Lower lobe of right lung (tissue), 2 donors: Measurements from ENCODE around the gene DOCK3. TPM values are rescaled to one million over a fixed set of nuclear protein-coding genes. Genes with fewer than 3 reads are reported as not detected.
A peak's percentile ranks its signal among the peaks of the same experiment; 100 is the strongest.
"Not testable (repeated sequence)": the region's sequence is repeated elsewhere in the genome, so short reads cannot be mapped to it uniquely, and the experiment has no call there.

Source experiments
- ATAC-seq, 2 donors: fragments of 200-7000 bp; cut with Tn5 transposase; one replicate each; pipeline ENCODE4 v1.9.1; 2020 to 2022; ENCODE audit warnings: mild to moderate bottlenecking in 2 of 2, moderate library complexity in 2 of 2
- DNase-seq: peaks from one replicate; pipeline ENCODE4 v3.0.0-alpha.2; 2020
- H3K27ac ChIP-seq: fragments of 200-600 bp; one replicate; pipeline ENCODE4 v1.8.0; 2022
- H3K27me3 ChIP-seq: fragments of 200-600 bp; one replicate; pipeline ENCODE4 v1.8.0; 2022; ENCODE audit warnings: low read depth
- H3K36me3 ChIP-seq: fragments of 200-600 bp; one replicate; pipeline ENCODE4 v1.8.0; 2022; ENCODE audit warnings: mild to moderate bottlenecking
- H3K4me1 ChIP-seq: fragments of 200-600 bp; one replicate; pipeline ENCODE4 v1.8.0; 2022
- H3K4me3 ChIP-seq: fragments of 200-600 bp; one replicate; pipeline ENCODE4 v1.8.0; 2022; ENCODE audit warnings: mild to moderate bottlenecking
- H3K9me3 ChIP-seq: fragments of 200-600 bp; one replicate; pipeline ENCODE4 v1.8.0; 2022
- intact Hi-C: fragments of 100-400 bp; cut with DNase I; formaldehyde crosslinking; loops from one replicate; pipeline ENCODE4 v1.11.0; 2022
- total RNA-seq: library from RNA; stranded (reverse); fragmentation: NEBNext Ultra II Directional; extraction: Animal tissue kit (Norgen Biotek cat#: 25700); gene quantifications from one replicate; pipeline ENCODE4 v1.2.1, GENCODE V29; 2021
- TF ChIP-seq, protein P1 (sequence below): fragments of 200-600 bp; IDR thresholded peaks from one replicate; pipeline ENCODE4 v1.8.0; 2022; ENCODE audit warnings: antibody characterized with exemption, mild to moderate bottlenecking
- donor health status: DM: no; HTN: yes; CAD: no; lungs with severe emphysema.

The DOCK3 gene
- total RNA-seq, 1 donor from 2014 or later: 1.5 TPM

DNA sequence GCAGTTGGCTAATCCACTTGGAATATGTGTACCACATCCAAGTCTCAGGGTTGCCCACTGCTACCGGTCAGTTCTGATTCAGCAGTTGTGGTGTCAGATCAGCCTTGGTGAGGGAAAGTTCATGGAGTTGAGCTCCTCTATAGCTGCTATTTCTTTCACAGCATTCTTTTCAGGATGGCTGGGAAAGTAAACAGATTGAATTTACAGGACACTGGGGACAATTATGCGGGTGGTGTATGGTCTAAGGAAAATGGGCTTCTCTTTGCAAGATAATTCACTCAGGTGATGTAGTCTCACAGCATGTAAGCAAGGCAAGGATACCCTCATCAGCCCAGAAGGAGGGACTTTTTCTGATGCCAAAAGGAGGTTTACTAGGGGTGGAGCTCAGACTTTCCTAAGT lies 249.9 kb downstream of the DOCK3 start:
- TF ChIP-seq, protein P1, sequence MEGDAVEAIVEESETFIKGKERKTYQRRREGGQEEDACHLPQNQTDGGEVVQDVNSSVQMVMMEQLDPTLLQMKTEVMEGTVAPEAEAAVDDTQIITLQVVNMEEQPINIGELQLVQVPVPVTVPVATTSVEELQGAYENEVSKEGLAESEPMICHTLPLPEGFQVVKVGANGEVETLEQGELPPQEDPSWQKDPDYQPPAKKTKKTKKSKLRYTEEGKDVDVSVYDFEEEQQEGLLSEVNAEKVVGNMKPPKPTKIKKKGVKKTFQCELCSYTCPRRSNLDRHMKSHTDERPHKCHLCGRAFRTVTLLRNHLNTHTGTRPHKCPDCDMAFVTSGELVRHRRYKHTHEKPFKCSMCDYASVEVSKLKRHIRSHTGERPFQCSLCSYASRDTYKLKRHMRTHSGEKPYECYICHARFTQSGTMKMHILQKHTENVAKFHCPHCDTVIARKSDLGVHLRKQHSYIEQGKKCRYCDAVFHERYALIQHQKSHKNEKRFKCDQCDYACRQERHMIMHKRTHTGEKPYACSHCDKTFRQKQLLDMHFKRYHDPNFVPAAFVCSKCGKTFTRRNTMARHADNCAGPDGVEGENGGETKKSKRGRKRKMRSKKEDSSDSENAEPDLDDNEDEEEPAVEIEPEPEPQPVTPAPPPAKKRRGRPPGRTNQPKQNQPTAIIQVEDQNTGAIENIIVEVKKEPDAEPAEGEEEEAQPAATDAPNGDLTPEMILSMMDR: no peak
- intact Hi-C loops: no loop called here
- no peaks in the 10 kb centered on the region for H3K9me3 ChIP-seq
- no peaks in the 10 kb centered on the region for H3K36me3 ChIP-seq
- no peak for DNase-seq
- no peaks in the 10 kb centered on the region for H3K27me3 ChIP-seq
- no peak for ATAC-seq
- H3K4me1 ChIP-seq: no peaks in the 10 kb centered on the region
- H3K27ac ChIP-seq: no peak overlapping the region
- H3K4me3 ChIP-seq: no peak overlapping the region

DNA sequence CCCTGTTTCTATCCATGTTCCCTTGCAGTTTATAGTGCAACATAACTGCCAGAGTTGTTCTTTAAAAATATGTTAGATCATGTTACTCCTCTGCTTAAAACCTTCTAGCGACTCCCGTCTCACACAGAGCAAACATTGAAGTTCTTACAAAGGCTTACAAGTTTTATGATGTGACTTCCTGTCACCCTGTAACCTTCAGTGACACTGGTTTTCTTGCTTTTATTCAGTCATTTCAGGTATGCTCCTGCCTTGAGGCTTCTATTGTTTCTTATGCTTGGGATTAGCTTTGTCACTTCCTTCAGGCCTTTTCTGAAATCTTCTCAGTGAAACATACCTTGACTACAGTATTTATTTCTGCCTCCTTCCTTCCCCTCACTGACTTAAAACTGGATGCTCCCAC lies 252.1 kb downstream of the DOCK3 start:
- H3K9me3 ChIP-seq: no peaks in the 10 kb centered on the region
- H3K4me1 ChIP-seq: no peaks in the 10 kb centered on the region
- no peak for ATAC-seq
- H3K27me3 ChIP-seq: no peaks in the 10 kb centered on the region
- no peak overlapping the region for H3K4me3 ChIP-seq
- intact Hi-C loops: no loop called here
- H3K36me3 ChIP-seq: no peaks in the 10 kb centered on the region
- TF ChIP-seq, protein P1: no peak
- DNase-seq: no peak
- no peak overlapping the region for H3K27ac ChIP-seq

DNA sequence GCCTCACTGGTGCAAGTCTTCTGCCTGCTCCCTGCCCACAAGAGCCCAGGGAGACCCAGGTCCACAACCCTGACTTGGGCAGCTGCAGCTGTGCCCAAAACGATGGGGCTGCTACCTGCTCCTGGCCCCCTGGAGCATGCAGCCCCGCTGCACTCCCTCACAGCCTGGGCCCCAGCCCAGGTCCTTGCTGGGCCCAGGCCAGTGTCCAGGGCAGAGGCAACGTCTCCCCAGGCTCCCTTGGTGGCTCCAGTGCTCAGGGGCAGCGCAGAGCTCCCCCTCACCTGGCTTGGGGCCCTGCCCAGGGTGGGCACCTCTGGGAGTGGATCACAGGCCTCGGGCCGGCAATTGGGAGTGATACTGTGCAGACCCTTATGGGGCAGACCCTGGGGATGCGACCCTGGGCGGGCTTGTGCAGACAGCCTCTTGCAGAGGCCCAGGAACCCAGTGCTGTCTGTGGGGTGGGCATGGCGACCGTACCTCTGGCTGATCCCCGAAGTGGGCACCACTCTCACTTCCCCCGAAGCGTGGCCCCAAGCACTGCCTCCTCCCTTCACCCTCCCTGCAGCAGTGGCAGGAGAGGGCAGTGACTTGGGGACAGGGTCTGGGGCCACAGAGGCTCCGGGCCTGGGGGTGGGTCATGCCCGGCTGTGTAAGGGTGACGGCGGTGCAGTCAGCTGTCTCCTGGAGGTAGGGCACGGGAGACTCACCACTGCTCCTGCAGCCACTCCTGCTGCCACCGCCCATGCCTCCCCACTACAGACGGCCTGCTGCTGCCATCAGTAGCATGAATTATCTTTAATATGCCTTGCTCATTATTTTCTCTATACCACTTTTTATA lies 255.9 kb downstream of the DOCK3 start:
- Histone ChIP-seq H3K36me3 (no peaks in the 10 kb centered on the region), H3K4me3 (no peak overlapping the region), H3K27ac (no peak overlapping the region), H3K9me3 (no peaks in the 10 kb centered on the region), H3K4me1 (no peaks in the 10 kb centered on the region), H3K27me3 (no peaks in the 10 kb centered on the region)
- intact Hi-C loops: no loop called here
- TF ChIP-seq, protein P1: no peak
- ATAC-seq (peak in 1 of 2 donors; percentile 42), DNase-seq (no peak)

- DNase-seq, H3K27me3 ChIP-seq, H3K36me3 ChIP-seq, ATAC-seq, H3K4me1 ChIP-seq, intact Hi-C loops, H3K9me3 ChIP-seq, H3K4me3 ChIP-seq, H3K27ac ChIP-seq: not testable (repeated sequence)
Measured at GRCh38 chr3:50932918-50933317, 258.2 kb downstream of the DOCK3 start.

- ATAC-seq (no peak), DNase-seq (no peak)
- intact Hi-C loops: no loop called here
- TF ChIP-seq, protein P1: no peak
- Histone ChIP-seq H3K9me3 (no peaks in the 10 kb centered on the region), H3K4me3 (no peak overlapping the region), H3K36me3 (no peaks in the 10 kb centered on the region), H3K27ac (no peak overlapping the region), H3K27me3 (no peaks in the 10 kb centered on the region), H3K4me1 (no peaks in the 10 kb centered on the region)
Measured at GRCh38 chr3:50936389-50936788, 261.7 kb downstream of the DOCK3 start.

DNA sequence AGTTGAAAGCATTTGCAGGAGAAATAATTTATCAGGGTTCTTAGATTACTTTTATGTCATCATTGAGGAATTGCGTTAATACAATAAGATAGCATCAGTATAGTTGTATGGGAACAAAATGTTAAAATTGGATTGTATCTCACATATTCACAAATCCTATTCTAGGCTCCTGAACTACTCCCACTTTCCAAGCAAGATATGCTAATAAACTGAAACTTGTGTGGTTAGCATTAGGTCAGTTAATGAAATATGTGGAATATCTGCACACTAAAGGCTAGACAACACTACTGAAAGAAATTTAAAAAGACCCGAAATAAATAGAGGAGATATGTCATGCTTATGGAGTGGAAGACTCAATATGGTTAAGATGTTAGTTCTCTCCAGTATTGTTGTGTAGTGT lies 272.7 kb downstream of the DOCK3 start:
- DNase-seq (no peak), ATAC-seq (no peak)
- no peaks in the 10 kb centered on the region for H3K4me1 ChIP-seq
- no peaks in the 10 kb centered on the region for H3K27me3 ChIP-seq
- no peak overlapping the region for H3K27ac ChIP-seq
- H3K9me3 ChIP-seq: no peaks in the 10 kb centered on the region
- TF ChIP-seq, protein P1: no peak
- intact Hi-C loops: no loop called here
- H3K36me3 ChIP-seq: no peaks in the 10 kb centered on the region
- H3K4me3 ChIP-seq: no peak overlapping the region
